ENCODE measurements around the gene CNTLN.

DNA sequence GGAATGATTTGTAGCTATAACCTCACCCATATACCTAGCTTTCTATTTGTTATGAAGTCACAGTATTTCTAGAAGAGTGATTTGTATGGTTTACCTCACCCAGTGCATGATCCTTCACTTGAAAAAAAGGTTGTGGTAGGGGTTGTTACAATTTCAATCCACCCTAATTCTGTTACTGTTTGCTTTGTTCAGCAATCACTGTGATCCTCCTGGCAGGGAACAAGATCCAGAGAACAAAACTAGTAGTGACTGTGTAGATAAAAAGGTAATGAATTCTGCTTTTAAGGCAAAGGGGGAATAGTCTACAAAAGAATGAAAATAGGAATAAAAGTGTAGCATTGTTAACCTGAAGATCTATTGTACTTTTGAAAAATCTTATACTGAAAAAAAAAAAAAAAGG lies 252.7 kb downstream of the CNTLN start:
- TF ChIP-seq, protein P1, sequence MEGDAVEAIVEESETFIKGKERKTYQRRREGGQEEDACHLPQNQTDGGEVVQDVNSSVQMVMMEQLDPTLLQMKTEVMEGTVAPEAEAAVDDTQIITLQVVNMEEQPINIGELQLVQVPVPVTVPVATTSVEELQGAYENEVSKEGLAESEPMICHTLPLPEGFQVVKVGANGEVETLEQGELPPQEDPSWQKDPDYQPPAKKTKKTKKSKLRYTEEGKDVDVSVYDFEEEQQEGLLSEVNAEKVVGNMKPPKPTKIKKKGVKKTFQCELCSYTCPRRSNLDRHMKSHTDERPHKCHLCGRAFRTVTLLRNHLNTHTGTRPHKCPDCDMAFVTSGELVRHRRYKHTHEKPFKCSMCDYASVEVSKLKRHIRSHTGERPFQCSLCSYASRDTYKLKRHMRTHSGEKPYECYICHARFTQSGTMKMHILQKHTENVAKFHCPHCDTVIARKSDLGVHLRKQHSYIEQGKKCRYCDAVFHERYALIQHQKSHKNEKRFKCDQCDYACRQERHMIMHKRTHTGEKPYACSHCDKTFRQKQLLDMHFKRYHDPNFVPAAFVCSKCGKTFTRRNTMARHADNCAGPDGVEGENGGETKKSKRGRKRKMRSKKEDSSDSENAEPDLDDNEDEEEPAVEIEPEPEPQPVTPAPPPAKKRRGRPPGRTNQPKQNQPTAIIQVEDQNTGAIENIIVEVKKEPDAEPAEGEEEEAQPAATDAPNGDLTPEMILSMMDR (IDR thresholded peaks at IDR 0.05): no peak
- TF ChIP-seq EZH2 (IDR thresholded peaks at IDR 0.05; ENCODE audit: borderline replicate concordance, insufficient read depth, low read depth, low read length, poor library complexity, severe bottlenecking): no peak
